HG03565 (cell line): Measurements from ENCODE around the gene UMPS.

ENCODE experiments used
- ATAC-seq: cut with Tn5 transposase; IDR thresholded peaks from one replicate; pipeline ENCODE4 v1.9.1; 2021; ENCODE audit warnings: mild to moderate bottlenecking, moderate library complexity; ENCODE audit not compliant: unreplicated experiment

Gene UMPS

GRCh38 chr3:124730129-124730940 is at the start of gene UMPS:
UMPS (plus strand) TSS chr3:124730452; CDS start chr3:124730472, 20 bp downstream.
- peak; percentile 97 for ATAC-seq

GRCh38 chr3:124680521-124680920 is 49.7 kb upstream of the UMPS start:
- no peak for ATAC-seq

DNA sequence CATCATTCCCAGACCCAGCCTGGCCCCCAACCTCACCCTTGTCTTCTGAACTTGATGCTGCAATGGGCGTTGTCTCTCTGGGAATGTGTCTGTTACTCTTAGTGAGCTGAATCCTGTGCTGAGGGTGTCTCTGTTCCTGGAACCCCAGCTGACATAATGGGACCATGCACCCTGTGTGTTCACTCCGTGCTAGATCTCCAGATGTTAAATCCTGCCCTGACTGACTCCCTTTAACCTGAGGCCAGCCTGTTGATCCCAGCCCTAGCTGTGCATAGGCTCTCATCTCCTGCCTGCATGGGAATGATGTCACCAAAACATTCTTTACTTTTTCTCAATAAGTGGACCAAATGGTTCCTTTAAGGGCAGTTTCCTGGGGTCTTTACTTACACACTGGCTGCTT is 48.0 kb upstream of the UMPS start:
- no peak for ATAC-seq

GRCh38 chr3:124684459-124684858 is 45.8 kb upstream of the UMPS start:
- ATAC-seq, result no peak

- ATAC-seq, result no peak
Measured at GRCh38 chr3:124685067-124685466, 45.2 kb upstream of the UMPS start.

DNA sequence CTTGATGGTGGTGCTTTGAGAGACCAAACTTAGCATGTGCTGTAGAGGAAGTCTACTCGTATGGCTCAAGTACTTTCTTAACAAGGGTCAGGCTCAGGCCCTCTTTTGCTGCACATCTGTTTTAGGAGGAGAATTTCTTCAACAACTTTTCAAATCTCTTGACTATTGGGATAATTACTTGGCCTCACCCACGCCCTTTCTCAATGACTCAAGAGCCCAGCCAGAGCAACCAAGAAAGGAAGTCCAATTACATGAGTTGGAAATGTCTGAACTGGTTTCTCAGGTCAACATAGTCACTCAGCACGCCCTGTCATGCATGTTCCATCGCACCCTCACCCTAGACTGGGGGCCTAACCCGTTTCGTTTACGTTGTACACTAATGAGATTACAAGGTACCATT is 44.8 kb upstream of the UMPS start:
- ATAC-seq, result no peak

- ATAC-seq, result no peak
Measured at GRCh38 chr3:124686028-124686670, 44.1 kb upstream of the UMPS start.

DNA sequence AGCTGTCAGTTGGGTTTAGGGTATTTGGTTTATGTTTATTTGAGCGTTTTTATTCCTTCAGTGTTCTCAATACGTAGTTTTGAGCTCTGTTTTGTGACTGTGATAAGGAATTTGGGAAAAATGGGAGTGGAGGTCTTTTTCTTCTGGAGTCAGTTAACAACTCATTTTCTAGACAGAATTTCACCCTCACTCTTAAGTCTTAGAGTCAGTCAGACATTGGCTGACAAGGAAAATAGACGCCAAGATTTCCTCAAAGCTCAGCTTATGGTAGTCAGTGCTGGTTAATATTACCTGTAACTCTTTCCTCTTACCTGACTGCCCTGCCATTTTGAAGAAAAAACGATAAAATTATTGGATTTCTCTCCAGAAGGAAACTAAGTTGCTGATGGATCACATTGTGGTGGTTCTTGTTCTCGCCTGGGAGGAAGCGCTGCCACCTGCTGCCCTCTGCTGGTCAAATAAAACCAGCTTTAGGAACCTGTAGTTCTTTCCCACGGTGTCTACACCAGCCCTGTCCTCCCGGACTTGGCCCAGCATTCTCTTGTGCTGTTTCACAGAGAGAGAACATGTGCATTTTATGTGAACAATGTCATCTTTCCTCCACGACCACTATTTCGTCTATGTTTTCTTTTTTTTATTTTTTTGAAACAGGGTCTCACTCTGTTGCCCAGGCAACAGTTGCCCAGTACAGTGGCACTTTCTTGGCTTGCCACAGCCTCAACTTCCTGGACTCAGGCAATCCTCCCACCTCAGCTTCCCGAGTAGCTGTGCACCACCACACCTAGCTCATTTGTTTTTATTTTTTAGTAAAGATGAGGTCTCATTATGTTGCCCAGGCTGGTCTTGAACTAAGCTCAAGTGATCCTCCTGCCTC is 41.4 kb upstream of the UMPS start:
- ATAC-seq, result no peak

DNA sequence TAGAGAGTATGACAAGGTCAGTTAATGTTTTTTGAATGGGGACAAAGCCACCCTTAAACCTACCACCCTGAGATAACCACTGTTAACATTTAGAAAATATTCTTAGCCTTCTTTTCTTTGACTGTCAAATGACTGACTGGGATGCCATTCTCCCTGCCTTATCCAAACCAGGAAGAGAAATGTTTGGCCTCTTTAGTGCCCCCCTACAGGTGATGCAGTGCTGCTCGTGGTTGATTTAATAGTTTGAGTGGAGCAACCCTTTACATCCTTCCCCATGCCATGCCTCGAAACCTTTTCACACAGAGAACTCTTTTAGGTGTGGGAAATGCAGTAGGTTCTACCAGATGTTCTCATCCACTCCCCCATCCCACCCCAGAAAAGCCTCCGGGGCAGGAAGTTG is 38.7 kb upstream of the UMPS start:
- ATAC-seq, result no peak

DNA sequence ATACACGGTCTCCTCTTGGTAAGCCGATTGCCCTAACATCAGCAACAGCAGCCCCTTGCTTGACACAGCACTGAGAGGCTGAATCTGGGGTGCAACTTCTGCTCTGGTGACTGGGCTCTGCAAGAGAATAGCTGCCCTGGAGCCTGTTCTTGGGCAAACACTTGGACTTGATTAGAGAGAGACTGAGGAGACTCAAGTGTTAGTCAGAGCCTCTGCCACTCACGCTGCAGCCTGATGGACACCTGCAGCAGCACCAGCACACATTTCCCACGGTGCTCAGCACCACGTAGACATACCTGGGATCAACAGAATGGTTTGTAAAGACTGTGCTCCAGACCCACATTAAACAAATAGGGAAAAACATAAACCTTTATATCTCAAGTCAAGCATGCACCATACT is 35.8 kb upstream of the UMPS start:
- ATAC-seq, result no peak

DNA sequence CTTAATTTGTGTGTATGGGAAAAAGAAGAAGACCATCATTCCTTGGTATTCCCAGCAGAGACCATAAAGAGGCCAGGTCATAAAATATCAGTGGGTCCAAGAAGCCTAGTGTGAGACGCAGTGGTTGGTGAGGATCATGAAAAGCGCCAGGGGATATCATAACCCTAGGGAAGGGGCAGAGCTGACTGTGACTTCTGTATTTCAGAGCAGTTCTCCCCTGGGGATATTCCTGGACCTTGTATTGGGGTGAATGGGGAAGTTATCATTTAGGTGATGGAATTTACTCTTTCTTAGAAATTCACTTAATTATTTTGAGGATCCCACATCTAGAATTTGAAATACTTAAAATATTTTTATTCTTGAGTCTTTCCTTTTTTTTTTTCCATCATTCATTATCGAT is 34.9 kb upstream of the UMPS start:
- ATAC-seq, result no peak

- no peak for ATAC-seq
Measured at GRCh38 chr3:124696006-124696405, 34.2 kb upstream of the UMPS start.

GRCh38 chr3:124697302-124697701 is 33.0 kb upstream of the UMPS start:
- ATAC-seq, result no peak

DNA sequence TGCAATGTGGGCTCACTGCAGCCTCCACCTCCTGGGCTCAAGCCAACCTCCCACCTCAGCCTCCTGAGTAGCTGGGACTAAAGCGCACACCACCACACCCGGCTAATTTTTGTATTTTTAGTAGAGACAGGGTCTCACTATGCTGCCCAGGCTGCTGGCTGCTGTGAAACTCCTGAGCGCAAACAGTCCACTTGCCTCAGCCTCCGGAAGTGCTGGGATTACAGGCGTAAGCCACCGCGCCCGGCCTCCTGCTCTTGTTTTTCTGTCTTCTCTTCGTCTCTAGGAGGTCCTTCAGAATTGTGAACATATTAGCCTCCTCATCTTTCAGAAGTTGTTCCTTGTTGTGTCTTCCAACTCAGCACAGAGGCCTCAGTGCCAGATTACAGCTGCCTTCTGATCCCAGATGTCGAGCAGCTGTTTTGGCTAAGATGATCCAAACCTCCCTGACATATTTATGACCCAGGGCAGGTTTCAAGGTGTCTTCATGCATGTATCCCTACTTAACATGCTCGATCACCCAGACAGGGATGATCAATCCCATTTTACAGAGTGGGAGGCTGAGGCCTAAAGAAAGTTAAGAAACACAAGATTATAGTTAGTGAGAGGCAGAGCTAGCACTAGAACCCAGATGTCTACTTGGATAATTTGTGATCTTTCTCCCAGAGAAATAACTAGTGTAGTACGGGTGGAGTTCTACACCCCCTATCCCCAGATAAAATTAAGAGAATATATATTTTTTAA is 32.1 kb upstream of the UMPS start:
- no peak for ATAC-seq

DNA sequence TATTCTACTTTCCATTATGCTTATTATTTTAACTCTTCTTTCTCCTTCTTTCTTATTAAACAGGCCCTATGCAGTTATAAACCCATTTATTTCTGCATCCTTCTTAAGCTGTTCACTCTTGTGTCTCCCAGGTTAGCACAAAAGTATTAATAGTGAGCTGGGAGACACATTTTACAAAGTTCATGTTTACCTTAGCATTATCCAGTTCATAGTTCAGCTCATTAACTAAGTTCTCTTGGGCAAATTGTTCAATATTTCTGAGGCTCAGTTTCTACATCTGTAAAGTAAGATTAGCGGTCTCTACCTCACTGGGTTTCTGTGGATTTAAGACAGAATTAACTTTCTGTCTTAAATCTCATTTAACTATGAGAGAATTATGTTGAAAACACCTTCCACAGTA is 31.2 kb upstream of the UMPS start:
- ATAC-seq, result no peak

- ATAC-seq, result no peak
Measured at GRCh38 chr3:124699686-124700396, 30.4 kb upstream of the UMPS start.

DNA sequence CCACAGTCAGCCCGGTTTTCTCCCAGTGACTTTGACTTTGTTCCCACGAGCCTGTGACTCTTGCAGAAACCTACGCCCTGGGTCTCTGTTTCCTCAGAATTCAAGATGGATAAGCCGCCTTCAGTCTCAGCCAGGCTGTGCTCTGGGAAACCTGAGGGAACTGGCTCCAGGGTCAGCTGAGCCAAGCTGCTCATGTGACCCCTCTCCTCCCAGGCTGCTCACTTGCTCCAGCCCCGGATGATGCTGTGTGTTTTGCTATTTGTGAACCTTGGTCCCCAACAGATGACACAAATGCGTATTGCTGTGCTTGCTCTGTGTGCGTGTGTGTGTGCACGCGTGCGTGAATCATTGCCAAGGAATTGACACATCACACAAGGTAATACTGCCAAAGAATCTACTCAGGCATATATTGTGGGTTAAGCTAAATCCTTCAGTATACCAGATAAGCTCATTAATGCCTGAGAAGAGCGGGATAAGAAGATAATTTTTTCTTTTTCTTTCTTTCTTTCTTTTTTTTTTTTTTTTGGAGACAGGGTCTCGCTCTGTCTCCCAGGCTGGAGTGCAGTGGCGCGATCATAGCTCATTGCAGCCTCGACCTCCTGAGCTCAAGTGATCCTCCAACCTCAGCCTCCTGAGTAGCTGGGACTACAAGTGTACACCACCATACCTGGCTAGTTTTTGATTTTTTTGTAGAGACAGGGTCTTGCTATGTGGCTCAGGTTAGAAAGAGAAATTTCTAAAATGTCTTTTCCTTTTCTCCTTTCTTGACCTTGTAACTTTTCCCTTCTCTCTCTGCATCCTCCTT is 29.2 kb upstream of the UMPS start:
- no peak for ATAC-seq

- no peak for ATAC-seq
Measured at GRCh38 chr3:124701687-124702086, 28.6 kb upstream of the UMPS start.

DNA sequence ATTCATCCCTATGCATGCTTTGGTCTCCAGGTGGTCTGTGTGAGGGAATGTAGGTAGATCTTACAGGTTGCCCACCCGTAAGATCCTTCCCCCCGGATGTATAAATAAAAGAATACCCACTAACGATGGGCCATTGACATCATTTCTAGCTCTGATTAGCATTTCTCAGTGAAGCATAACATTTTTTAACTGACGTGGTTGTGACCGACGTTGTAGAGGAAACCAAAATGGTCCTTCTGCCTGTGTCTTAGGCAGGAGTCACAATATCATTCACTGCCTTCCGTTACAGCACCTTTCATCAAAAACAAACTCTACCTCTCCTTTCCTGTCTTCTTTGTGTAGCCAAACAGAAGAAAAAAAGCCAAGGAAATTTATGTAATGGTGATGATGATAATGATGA is 27.3 kb upstream of the UMPS start:
- ATAC-seq, result no peak
